GM23248 (cell line): ENCODE results near the gene USH1G. TPM values are rescaled to one million over a fixed set of nuclear protein-coding genes. Genes with fewer than 3 reads are reported as not detected.

Experiments used
- DNase-seq: peaks from one replicate; pipeline ENCODE4 v3.0.0-alpha.2; 2015
- H2AFZ ChIP-seq: fragments of 200-600 bp; sonication (generic); 2 replicates; pipeline ENCODE4 v1.6.1; 2016; ENCODE audit warnings: antibody characterized with exemption
- H3F3A ChIP-seq: fragments of 200-600 bp; sonication (generic); 2 replicates; pipeline ENCODE4 v1.6.1; 2016; ENCODE audit warnings: mild to moderate bottlenecking, antibody characterized with exemption, mixed run types; ENCODE audit not compliant: insufficient read depth
- H3K27ac ChIP-seq: fragments of 200-600 bp; sonication (generic); 2 replicates; pipeline ENCODE4 v1.5.1; 2016; ENCODE audit warnings: mild to moderate bottlenecking
- H3K27me3 ChIP-seq: fragments of 200-600 bp; sonication (generic); replicated peaks from 2 replicates; pipeline ENCODE4 v1.6.1; 2016; ENCODE audit warnings: mild to moderate bottlenecking; ENCODE audit not compliant: insufficient read depth
- H3K36me3 ChIP-seq: fragments of 200-600 bp; sonication (generic); 2 replicates; pipeline ENCODE4 v1.6.1; 2016; ENCODE audit warnings: low read depth, mild to moderate bottlenecking
- H3K4me1 ChIP-seq: fragments of 200-600 bp; sonication (generic); 2 replicates; pipeline ENCODE4 v1.6.1; 2016; ENCODE audit warnings: mild to moderate bottlenecking; ENCODE audit not compliant: insufficient read depth
- H3K4me2 ChIP-seq: fragments of 200-600 bp; sonication (generic); one replicate; pipeline ENCODE4 v1.6.1; 2016; ENCODE audit warnings: mild to moderate bottlenecking; ENCODE audit not compliant: unreplicated experiment
- H3K4me3 ChIP-seq: fragments of 200-600 bp; sonication (generic); 2 replicates; pipeline ENCODE4 v1.5.1; 2016; ENCODE audit warnings: mild to moderate bottlenecking
- H3K79me2 ChIP-seq: fragments of 200-600 bp; sonication (generic); 2 replicates; pipeline ENCODE4 v1.6.1; 2016; ENCODE audit warnings: mild to moderate bottlenecking; ENCODE audit not compliant: insufficient read depth
- H3K9ac ChIP-seq: fragments of 200-600 bp; sonication (generic); 2 replicates; pipeline ENCODE4 v1.6.1; 2016; ENCODE audit warnings: mild to moderate bottlenecking
- H3K9me2 ChIP-seq: fragments of 200-600 bp; sonication (generic); 2 replicates; pipeline ENCODE4 v1.6.1; 2016; ENCODE audit warnings: mixed run types, mild to moderate bottlenecking, moderate library complexity; ENCODE audit not compliant: insufficient read depth
- H3K9me3 ChIP-seq: fragments of 200-600 bp; sonication (generic); one replicate; pipeline ENCODE4 v1.6.1; 2017; ENCODE audit warnings: low read depth
- H4K20me1 ChIP-seq: fragments of 200-600 bp; sonication (generic); 2 replicates; pipeline ENCODE4 v1.6.0; 2016; ENCODE audit not compliant: insufficient read depth
- EZH2 ChIP-seq: fragments of 200-600 bp; sonication (generic); IDR thresholded peaks from 2 replicates; pipeline ENCODE4 v1.6.1; 2018; ENCODE audit warnings: antibody characterized with exemption, mild to moderate bottlenecking; ENCODE audit not compliant: insufficient read depth, poor library complexity, severe bottlenecking
- EZH2phosphoT487 ChIP-seq: fragments of 200-600 bp; sonication (generic); IDR thresholded peaks from 2 replicates; pipeline ENCODE4 v1.6.1; 2018; ENCODE audit warnings: antibody characterized with exemption, moderate library complexity, mild to moderate bottlenecking, low read depth; ENCODE audit not compliant: insufficient read depth
- WGBS, 2 experiments: methylation state at CpG; one replicate each; pipeline ENCODE4 v1.1.6; 2015 to 2017; ENCODE audit warnings: low lambda C conversion rate in 2 of 2, low coverage in 1 of 2; ENCODE audit errors: missing lambda C conversion rate in 2 of 2; 5-methylcytosine and 5-hydroxymethylcytosine counted together
- in situ Hi-C: fragments of 300-500 bp; cut with MboI; formaldehyde crosslinking; loops from 2 replicates; pipeline ENCODE4 v1.15.0; 2020
- polyA plus RNA-seq: library from polyadenylated mRNA; unstranded; fragments of >200 nt; fragmentation: Nextera tagmentation; extraction: Ambion mirVana; gene quantifications from 2 replicates; pipeline ENCODE4 v1.2.1, GENCODE V29; 2016
- total RNA-seq: library from RNA; depleted of rRNA; stranded (reverse); fragments of >200 nt; shearing (Covaris generic); gene quantifications from 2 replicates; pipeline ENCODE4 v1.2.3, GENCODE V29; 2014

Gene USH1G
- total and polyA plus RNA-seq, 2 experiments from 2014 or later = not detected

DNA sequence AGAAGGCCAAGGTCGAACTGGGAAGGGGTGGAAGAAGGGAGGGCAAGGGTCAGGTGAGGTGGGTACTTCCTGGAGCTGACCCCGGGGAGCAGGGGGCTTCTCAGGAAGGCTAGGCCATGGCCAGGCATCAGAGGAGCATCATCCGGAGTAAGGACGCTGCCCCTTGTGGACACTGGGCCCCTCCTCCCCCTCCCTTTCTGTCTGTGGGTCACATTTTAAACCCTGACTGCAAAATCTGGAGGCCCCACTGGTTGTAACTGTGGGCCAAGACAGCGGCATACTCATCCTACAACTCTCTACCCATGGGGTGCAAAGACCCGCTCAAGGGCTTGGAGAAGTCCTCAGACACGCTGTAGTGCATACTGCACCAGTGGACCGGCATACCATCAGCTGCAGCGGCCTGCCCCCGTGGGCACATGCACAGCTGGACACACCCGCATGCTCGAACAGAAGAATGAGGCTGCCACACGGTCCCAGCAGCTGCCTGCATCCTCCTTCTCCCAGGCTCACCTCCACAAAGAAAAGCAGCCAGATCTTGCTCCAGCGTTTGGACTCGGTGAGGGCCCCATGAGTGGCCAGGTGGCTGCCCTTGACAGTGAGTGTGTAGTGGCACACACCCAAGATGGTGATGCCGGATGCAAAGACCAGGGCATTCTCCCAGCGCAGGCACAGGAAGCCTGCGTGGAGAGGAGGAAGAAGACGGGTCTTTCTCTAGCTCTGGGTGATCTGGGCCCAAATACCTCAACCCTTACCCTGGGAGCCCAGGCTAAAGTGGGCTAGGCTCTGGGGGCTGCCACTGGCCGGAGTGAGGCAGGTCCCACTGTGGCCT is 30.8 kb downstream of the USH1G start:
- DNase-seq = no peak
- no peaks in the 10 kb centered on the region for H3K79me2 ChIP-seq
- WGBS, 2 experiments = 39 to 42% methylated on average over 19 to 20 of the region's 20 CpGs
- H3K27ac ChIP-seq = no peak overlapping the region
- TF ChIP-seq EZH2 = no peak
- TF ChIP-seq EZH2phosphoT487 = no peak
- no peak overlapping the region for H3K4me2 ChIP-seq
- H3K9ac ChIP-seq = no peak overlapping the region
- H2AFZ ChIP-seq = no peak overlapping the region
- H3K4me1 ChIP-seq = no peaks in the 10 kb centered on the region
- no peaks in the 10 kb centered on the region for H4K20me1 ChIP-seq
- in situ Hi-C loops = no loop called here
- no peaks in the 10 kb centered on the region for H3K9me3 ChIP-seq
- H3K4me3 ChIP-seq = no peak overlapping the region
- no peaks in the 10 kb centered on the region for H3K36me3 ChIP-seq
- no peaks in the 10 kb centered on the region for H3K9me2 ChIP-seq
- peaks cover 65% of the 10 kb centered on the region for H3K27me3 ChIP-seq
- no peaks in the 10 kb centered on the region for H3F3A ChIP-seq

DNA sequence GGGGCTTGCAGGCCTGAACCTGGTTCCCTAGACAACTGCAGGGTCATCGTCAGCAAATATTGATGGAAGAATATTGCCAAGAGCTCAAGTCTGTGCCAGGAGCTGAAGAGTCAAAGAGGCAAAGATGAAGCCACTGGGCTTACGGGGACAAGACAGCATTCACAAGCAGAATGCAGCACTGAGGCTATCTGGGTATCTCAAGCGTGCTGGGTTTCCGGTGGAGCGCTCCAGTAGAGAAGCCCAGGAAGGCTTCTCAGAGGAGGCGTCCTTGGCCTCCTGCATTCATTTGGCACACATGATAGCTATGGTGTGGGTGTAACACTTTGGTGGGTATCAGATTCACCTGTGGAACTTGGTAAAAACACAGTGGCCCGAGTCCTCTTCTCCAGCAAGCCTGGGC is 32.5 kb downstream of the USH1G start:
- no peak for DNase-seq
- no peak overlapping the region for H2AFZ ChIP-seq
- no peak overlapping the region for H3K27ac ChIP-seq
- WGBS, 2 experiments = 54 to 62% methylated on average over 7 of the region's 7 CpGs
- H3K9me2 ChIP-seq = no peaks in the 10 kb centered on the region
- no peaks in the 10 kb centered on the region for H3K9me3 ChIP-seq
- H3K9ac ChIP-seq = no peak overlapping the region
- H3K36me3 ChIP-seq = no peaks in the 10 kb centered on the region
- no peaks in the 10 kb centered on the region for H4K20me1 ChIP-seq
- no peak overlapping the region for H3K4me2 ChIP-seq
- no peaks in the 10 kb centered on the region for H3K4me1 ChIP-seq
- no peak overlapping the region for H3K4me3 ChIP-seq
- in situ Hi-C loops = no loop called here
- peaks cover 49% of the 10 kb centered on the region for H3K27me3 ChIP-seq
- no peaks in the 10 kb centered on the region for H3K79me2 ChIP-seq
- no peaks in the 10 kb centered on the region for H3F3A ChIP-seq
- TF ChIP-seq EZH2 = no peak
- no peak for TF ChIP-seq EZH2phosphoT487

DNA sequence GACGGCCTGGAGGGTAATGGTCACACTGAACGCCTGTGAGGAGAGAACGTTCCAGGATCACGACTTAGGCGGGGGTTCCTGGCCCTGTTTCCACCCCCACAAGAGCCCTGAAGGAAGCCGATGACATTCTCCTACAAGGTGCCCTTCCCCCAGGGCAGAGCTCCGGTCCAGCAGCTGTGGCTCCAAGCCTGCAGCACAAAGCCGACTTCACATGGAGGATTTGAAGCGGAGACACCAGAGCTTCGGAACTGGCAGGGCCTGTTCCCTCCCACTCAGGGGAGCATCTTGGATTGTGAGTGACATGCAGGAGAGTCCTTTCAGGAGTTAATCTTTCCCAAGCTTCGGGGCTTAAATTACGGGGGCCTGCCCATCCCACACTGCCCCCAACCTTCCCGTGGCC is 34.6 kb downstream of the USH1G start:
- no peaks in the 10 kb centered on the region for H3K79me2 ChIP-seq
- no peaks in the 10 kb centered on the region for H3K4me1 ChIP-seq
- TF ChIP-seq EZH2 (no peak), EZH2phosphoT487 (no peak)
- no peak for DNase-seq
- peaks cover 30% of the 10 kb centered on the region for H3K27me3 ChIP-seq
- H3K9ac ChIP-seq = no peak overlapping the region
- WGBS, 2 experiments = 41 to 42% methylated on average over 13 of the region's 13 CpGs
- in situ Hi-C loops = no loop called here
- no peak overlapping the region for H2AFZ ChIP-seq
- H4K20me1 ChIP-seq = no peaks in the 10 kb centered on the region
- no peaks in the 10 kb centered on the region for H3K9me2 ChIP-seq
- H3F3A ChIP-seq = no peaks in the 10 kb centered on the region
- no peak overlapping the region for H3K27ac ChIP-seq
- H3K9me3 ChIP-seq = no peaks in the 10 kb centered on the region
- H3K36me3 ChIP-seq = no peaks in the 10 kb centered on the region
- no peak overlapping the region for H3K4me2 ChIP-seq
- no peak overlapping the region for H3K4me3 ChIP-seq

DNA sequence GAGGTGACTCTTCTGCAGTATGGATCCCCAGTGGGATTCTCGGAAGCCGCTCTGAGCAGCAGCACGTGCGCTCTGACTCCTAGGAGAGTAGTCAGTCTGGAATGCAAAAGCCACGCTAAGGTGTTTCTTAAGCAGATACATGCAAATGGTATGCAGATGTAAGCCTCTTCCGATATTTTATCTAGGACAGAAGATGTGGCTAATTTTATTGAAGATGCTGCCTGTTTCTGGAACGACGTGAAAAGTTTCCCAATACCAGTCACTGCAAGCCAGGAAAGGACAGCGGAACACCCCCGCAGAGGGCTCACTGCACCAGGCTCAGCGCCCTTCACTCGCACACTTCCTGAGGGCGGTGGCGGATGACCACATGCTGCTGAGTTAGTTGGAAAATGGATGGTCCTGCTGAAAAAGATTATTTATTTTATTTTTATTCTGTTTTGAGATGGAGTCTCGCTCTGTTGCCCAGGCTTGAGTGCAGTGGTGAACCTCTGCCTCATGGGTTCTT is 39.8 kb downstream of the USH1G start:
- no peak overlapping the region for H3K27ac ChIP-seq
- H2AFZ ChIP-seq = no peak overlapping the region
- no peaks in the 10 kb centered on the region for H3K9me3 ChIP-seq
- H3F3A ChIP-seq = no peaks in the 10 kb centered on the region
- H3K9me2 ChIP-seq = no peaks in the 10 kb centered on the region
- H3K4me2 ChIP-seq = no peak overlapping the region
- no peaks in the 10 kb centered on the region for H3K36me3 ChIP-seq
- no peak overlapping the region for H3K9ac ChIP-seq
- 58 to 60% methylated on average over 15 of the region's 15 CpGs for WGBS, 2 experiments
- H4K20me1 ChIP-seq = no peaks in the 10 kb centered on the region
- no peak for TF ChIP-seq EZH2
- no peak for TF ChIP-seq EZH2phosphoT487
- H3K27me3 ChIP-seq = peaks cover 16% of the 10 kb centered on the region; the same call in 1 of the 2 replicates
- peak; percentile 60 for DNase-seq
- H3K79me2 ChIP-seq = no peaks in the 10 kb centered on the region
- no peaks in the 10 kb centered on the region for H3K4me1 ChIP-seq
- in situ Hi-C loops = no loop called here
- H3K4me3 ChIP-seq = no peak overlapping the region
